ENCODE measurements around the gene ZNF280A. TPM values are rescaled to one million over a fixed set of nuclear protein-coding genes. Genes with fewer than 3 reads are reported as not detected.

The ZNF280A gene
- total RNA-seq, 1 donor from 2014 or later, result 0.09 TPM

DNA sequence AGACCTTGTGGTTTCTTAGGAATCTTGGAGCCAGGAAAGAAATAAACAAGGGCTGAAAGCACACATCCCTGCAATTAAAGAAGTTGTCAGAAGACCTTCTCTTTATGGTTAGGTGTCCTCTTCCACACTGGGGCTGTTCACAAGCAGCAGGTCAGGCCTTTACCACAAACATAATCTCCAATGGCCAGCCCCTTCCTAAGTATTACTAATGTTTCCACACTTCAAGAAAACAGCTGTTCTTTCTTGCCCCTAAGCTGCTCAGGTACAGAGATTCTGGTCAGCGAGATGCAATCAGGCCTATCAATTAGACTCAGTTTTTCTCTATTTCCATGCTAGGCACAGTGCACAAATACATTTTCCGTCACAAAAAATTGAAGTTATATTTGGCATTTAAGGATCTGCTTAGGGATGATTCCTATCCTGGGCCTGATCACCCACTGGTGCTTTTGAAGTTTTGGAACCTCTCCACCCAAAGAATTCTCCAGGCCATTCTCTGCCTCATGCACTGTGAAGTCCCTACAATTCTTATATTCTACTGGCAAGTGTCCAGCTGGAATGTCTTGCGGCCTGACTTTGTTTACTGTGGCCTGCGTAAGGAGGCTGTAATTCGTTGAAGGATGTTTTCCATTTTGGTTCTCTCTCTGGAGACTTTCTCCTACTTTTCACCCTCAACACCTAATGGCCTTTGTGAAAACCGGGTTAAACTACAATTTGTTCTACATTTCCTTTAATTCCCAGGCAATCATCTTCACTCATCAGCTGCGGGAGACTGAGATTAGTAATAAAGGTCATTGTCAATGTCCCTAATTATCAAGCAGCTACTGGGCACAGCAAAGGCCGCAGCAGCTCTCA, 33.9 kb upstream of the ZNF280A start:
- no peak overlapping the region for H3K9ac ChIP-seq (ENCODE audit: low read length)
- no peaks in the 10 kb centered on the region for H4K20me1 ChIP-seq (ENCODE audit: insufficient read depth, low read length)
- Mint-ChIP-seq H3K27ac (ENCODE audit: unreplicated experiment) (no peak overlapping the region), H3K4me3 (ENCODE audit: unreplicated experiment) (no peak overlapping the region), H3K36me3 (ENCODE audit: low read depth, unreplicated experiment) (no peaks in the 10 kb centered on the region), H3K9me3 (ENCODE audit: unreplicated experiment) (no peaks in the 10 kb centered on the region), H3K4me1 (ENCODE audit: low read depth, unreplicated experiment) (peaks cover 2% of the 10 kb centered on the region), H3K27me3 (ENCODE audit: low read depth, unreplicated experiment) (peaks cover 43% of the 10 kb centered on the region)
- no peak for TF ChIP-seq EZH2 (IDR thresholded peaks at IDR 0.05; ENCODE audit: insufficient read depth, low read length)
- TF ChIP-seq CTCF (IDR thresholded peaks at IDR 0.05; ENCODE audit: insufficient read depth, low read depth, low read length), result no peak
- H3K4me2 ChIP-seq (ENCODE audit: low read length), result no peak overlapping the region
- no peaks in the 10 kb centered on the region for H3K4me1 ChIP-seq (ENCODE audit: insufficient read depth, low read length)
- no peak overlapping the region for H3K4me3 ChIP-seq (ENCODE audit: insufficient read depth, low read depth, low read length)
- DNase-seq (ENCODE audit: low read depth) (no peak), FAIRE-seq (no peak)
- H3K36me3 ChIP-seq (ENCODE audit: insufficient read depth, low read length), result no peaks in the 10 kb centered on the region
- no peak overlapping the region for H3K27ac ChIP-seq (ENCODE audit: low read depth, low read length)
- H3K79me2 ChIP-seq (ENCODE audit: insufficient read depth, low read length), result no peaks in the 10 kb centered on the region
- H3K9me3 ChIP-seq (ENCODE audit: insufficient read depth, low read depth, low read length), result no peaks in the 10 kb centered on the region
- no peak overlapping the region for H2AFZ ChIP-seq (ENCODE audit: low read depth, low read length)
- H3K27me3 ChIP-seq (ENCODE audit: insufficient read depth, low read length), result no peaks in the 10 kb centered on the region

DNA sequence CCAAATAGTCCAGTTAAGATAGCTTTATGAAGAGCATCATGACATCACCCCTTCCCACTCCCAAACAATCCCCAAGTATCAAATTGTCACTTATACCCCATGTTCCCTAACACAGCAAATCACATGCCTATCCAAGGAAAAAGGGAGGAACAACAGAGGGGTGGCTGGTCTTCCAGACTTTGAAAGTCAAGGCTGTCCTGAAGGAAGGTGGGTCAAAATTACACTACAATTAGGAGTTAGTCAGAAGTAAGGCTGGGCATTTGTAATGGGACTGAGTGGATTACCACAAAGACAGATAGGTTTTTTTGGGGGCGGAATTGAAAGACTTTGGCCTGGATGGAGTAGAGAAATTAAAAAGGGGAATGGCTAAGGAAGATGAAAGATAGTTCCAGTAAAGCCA, 33.1 kb upstream of the ZNF280A start:
- H3K79me2 ChIP-seq (ENCODE audit: insufficient read depth, low read length), result no peaks in the 10 kb centered on the region
- H3K9me3 ChIP-seq (ENCODE audit: insufficient read depth, low read depth, low read length), result no peaks in the 10 kb centered on the region
- H3K4me1 ChIP-seq (ENCODE audit: insufficient read depth, low read length), result no peaks in the 10 kb centered on the region
- H3K9ac ChIP-seq (ENCODE audit: low read length), result no peak overlapping the region
- no peaks in the 10 kb centered on the region for H3K27me3 ChIP-seq (ENCODE audit: insufficient read depth, low read length)
- TF ChIP-seq EZH2 (IDR thresholded peaks at IDR 0.05; ENCODE audit: insufficient read depth, low read length) (no peak), CTCF (IDR thresholded peaks at IDR 0.05; ENCODE audit: insufficient read depth, low read depth, low read length) (no peak)
- H3K4me1 Mint-ChIP-seq (ENCODE audit: low read depth, unreplicated experiment), result peaks cover 2% of the 10 kb centered on the region
- FAIRE-seq, result no peak
- no peak overlapping the region for H3K4me3 Mint-ChIP-seq (ENCODE audit: unreplicated experiment)
- H3K36me3 Mint-ChIP-seq (ENCODE audit: low read depth, unreplicated experiment), result no peaks in the 10 kb centered on the region
- no peak overlapping the region for H3K4me2 ChIP-seq (ENCODE audit: low read length)
- H3K27ac ChIP-seq (ENCODE audit: low read depth, low read length), result no peak overlapping the region
- no peak overlapping the region for H3K27ac Mint-ChIP-seq (ENCODE audit: unreplicated experiment)
- H3K9me3 Mint-ChIP-seq (ENCODE audit: unreplicated experiment), result no peaks in the 10 kb centered on the region
- no peak for DNase-seq (ENCODE audit: low read depth)
- no peaks in the 10 kb centered on the region for H3K36me3 ChIP-seq (ENCODE audit: insufficient read depth, low read length)
- peaks cover 51% of the 10 kb centered on the region for H3K27me3 Mint-ChIP-seq (ENCODE audit: low read depth, unreplicated experiment)
- H2AFZ ChIP-seq (ENCODE audit: low read depth, low read length), result no peak overlapping the region
- no peak overlapping the region for H3K4me3 ChIP-seq (ENCODE audit: insufficient read depth, low read depth, low read length)
- no peaks in the 10 kb centered on the region for H4K20me1 ChIP-seq (ENCODE audit: insufficient read depth, low read length)

GRCh38 chr22:22552630-22553029, 32.6 kb upstream of the ZNF280A start:
- Histone ChIP-seq H2AFZ (ENCODE audit: low read depth, low read length) (peak overlapping the region; percentile 10), H3K4me3 (ENCODE audit: insufficient read depth, low read depth, low read length) (no peak overlapping the region), H4K20me1 (ENCODE audit: insufficient read depth, low read length) (no peaks in the 10 kb centered on the region), H3K27me3 (ENCODE audit: insufficient read depth, low read length) (no peaks in the 10 kb centered on the region), H3K4me1 (ENCODE audit: insufficient read depth, low read length) (no peaks in the 10 kb centered on the region), H3K9ac (ENCODE audit: low read length) (no peak overlapping the region), H3K27ac (ENCODE audit: low read depth, low read length) (no peak overlapping the region), H3K4me2 (ENCODE audit: low read length) (no peak overlapping the region), H3K36me3 (ENCODE audit: insufficient read depth, low read length) (no peaks in the 10 kb centered on the region), H3K9me3 (ENCODE audit: insufficient read depth, low read depth, low read length) (no peaks in the 10 kb centered on the region), H3K79me2 (ENCODE audit: insufficient read depth, low read length) (no peaks in the 10 kb centered on the region)
- peaks cover 57% of the 10 kb centered on the region for H3K27me3 Mint-ChIP-seq (ENCODE audit: low read depth, unreplicated experiment)
- no peak overlapping the region for H3K27ac Mint-ChIP-seq (ENCODE audit: unreplicated experiment)
- no peak for DNase-seq (ENCODE audit: low read depth)
- no peak overlapping the region for H3K4me3 Mint-ChIP-seq (ENCODE audit: unreplicated experiment)
- H3K36me3 Mint-ChIP-seq (ENCODE audit: low read depth, unreplicated experiment), result no peaks in the 10 kb centered on the region
- TF ChIP-seq EZH2 (IDR thresholded peaks at IDR 0.05; ENCODE audit: insufficient read depth, low read length) (no peak), CTCF (IDR thresholded peaks at IDR 0.05; ENCODE audit: insufficient read depth, low read depth, low read length) (no peak)
- no peak for FAIRE-seq
- H3K9me3 Mint-ChIP-seq (ENCODE audit: unreplicated experiment), result no peaks in the 10 kb centered on the region
- peaks cover 2% of the 10 kb centered on the region for H3K4me1 Mint-ChIP-seq (ENCODE audit: low read depth, unreplicated experiment)
